ENCODE results near the gene PHACTR2. TPM values are rescaled to one million over a fixed set of nuclear protein-coding genes. Genes with fewer than 3 reads are reported as not detected.
A peak's percentile ranks its signal among the peaks of the same experiment; 100 is the strongest.

Gene PHACTR2
- total and polyA plus RNA-seq, 2 of the 13 experiments (the other 11 are each of a cell fraction or from before 2014, with no cell fraction given), result 11.3 to 28.2 TPM

GRCh38 chr6:143692696-143693095, 14.9 kb downstream of the PHACTR2 start (continued):
- TF ChIP-seq, protein P1, sequence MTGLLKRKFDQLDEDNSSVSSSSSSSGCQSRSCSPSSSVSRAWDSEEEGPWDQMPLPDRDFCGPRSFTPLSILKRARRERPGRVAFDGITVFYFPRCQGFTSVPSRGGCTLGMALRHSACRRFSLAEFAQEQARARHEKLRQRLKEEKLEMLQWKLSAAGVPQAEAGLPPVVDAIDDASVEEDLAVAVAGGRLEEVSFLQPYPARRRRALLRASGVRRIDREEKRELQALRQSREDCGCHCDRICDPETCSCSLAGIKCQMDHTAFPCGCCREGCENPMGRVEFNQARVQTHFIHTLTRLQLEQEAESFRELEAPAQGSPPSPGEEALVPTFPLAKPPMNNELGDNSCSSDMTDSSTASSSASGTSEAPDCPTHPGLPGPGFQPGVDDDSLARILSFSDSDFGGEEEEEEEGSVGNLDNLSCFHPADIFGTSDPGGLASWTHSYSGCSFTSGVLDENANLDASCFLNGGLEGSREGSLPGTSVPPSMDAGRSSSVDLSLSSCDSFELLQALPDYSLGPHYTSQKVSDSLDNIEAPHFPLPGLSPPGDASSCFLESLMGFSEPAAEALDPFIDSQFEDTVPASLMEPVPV (CRISPR knock-in tag; IDR thresholded peaks at IDR 0.05), result peak; percentile 67; the same call in 1 of the 2 replicates
- TF ChIP-seq ZNF343 (CRISPR knock-in tag; IDR thresholded peaks at IDR 0.05) (no peak), ZNF501 (CRISPR knock-in tag; IDR thresholded peaks at IDR 0.05) (no peak), PAX8 (CRISPR knock-in tag; IDR thresholded peaks at IDR 0.05; ENCODE audit: borderline replicate concordance) (no peak), ZNF569 (CRISPR knock-in tag; IDR thresholded peaks at IDR 0.05; ENCODE audit: borderline replicate concordance) (no peak), SIX4 (CRISPR knock-in tag; IDR thresholded peaks at IDR 0.05) (0 out of 2 replicates have a peak, but pooled peaks have one; percentile 55), POGZ (CRISPR knock-in tag; IDR thresholded peaks at IDR 0.05) (peak; percentile 96), MEIS2 (CRISPR knock-in tag; IDR thresholded peaks at IDR 0.05) (0 out of 2 replicates have a peak, but pooled peaks have one; percentile 34), SOX5 (CRISPR knock-in tag; IDR thresholded peaks at IDR 0.05; ENCODE audit: borderline replicate concordance) (peak; percentile 93), MAFG (CRISPR knock-in tag; IDR thresholded peaks at IDR 0.05) (no peak), ZNF44 (CRISPR knock-in tag; IDR thresholded peaks at IDR 0.05) (no peak), MLXIP (CRISPR knock-in tag; IDR thresholded peaks at IDR 0.05; ENCODE audit: borderline replicate concordance) (no peak), HBP1 (CRISPR knock-in tag; IDR thresholded peaks at IDR 0.05; ENCODE audit: low read depth) (no peak), ZNF747 (CRISPR knock-in tag; IDR thresholded peaks at IDR 0.05; ENCODE audit: borderline replicate concordance) (peak; percentile 47; the same call in 1 of the 2 replicates), ATF6 (CRISPR knock-in tag; conservative IDR thresholded peaks at IDR 0.05) (no peak), REL (CRISPR knock-in tag; conservative IDR thresholded peaks at IDR 0.05) (no peak), ZNF224 (CRISPR knock-in tag; IDR thresholded peaks at IDR 0.05) (no peak), E2F2 (CRISPR knock-in tag; IDR thresholded peaks at IDR 0.05; ENCODE audit: borderline replicate concordance) (no peak), ZNF652 (CRISPR knock-in tag; IDR thresholded peaks at IDR 0.05; ENCODE audit: borderline replicate concordance, low read depth) (no peak; the same call in 1 of the 2 replicates), KDM6A (CRISPR knock-in tag; IDR thresholded peaks at IDR 0.05; ENCODE audit: low read depth) (peak; percentile 48; the same call in 1 of the 2 replicates)
- TF ChIP-seq, protein P2, sequence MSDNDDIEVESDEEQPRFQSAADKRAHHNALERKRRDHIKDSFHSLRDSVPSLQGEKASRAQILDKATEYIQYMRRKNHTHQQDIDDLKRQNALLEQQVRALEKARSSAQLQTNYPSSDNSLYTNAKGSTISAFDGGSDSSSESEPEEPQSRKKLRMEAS (IDR thresholded peaks at IDR 0.05), result 0 out of 2 replicates have a peak, but pooled peaks have one; percentile 32

All from HepG2 (cell line).